HFFc6 (cell line): ENCODE measurements around the gene ZNF845. TPM values are rescaled to one million over a fixed set of nuclear protein-coding genes. Genes with fewer than 3 reads are reported as not detected.
A peak's percentile ranks its signal among the peaks of the same experiment; 100 is the strongest.
"Not testable (repeated sequence)": the region's sequence is repeated elsewhere in the genome, so short reads cannot be mapped to it uniquely, and the experiment has no call there.

ENCODE experiments used
- DNase-seq: peaks from one replicate; pipeline ENCODE4 v3.0.0-alpha.2; 2018
- H3K27ac Mint-ChIP-seq: 2 replicates; pipeline ENCODE4 v1.8.0; 2020; ENCODE audit warnings: mild to moderate bottlenecking, mixed read lengths
- H3K27me3 Mint-ChIP-seq: 2 replicates; pipeline ENCODE4 v1.8.0; 2021; ENCODE audit warnings: mild to moderate bottlenecking, moderate library complexity, mixed read lengths; ENCODE audit not compliant: insufficient read depth
- H3K36me3 Mint-ChIP-seq: 2 replicates; pipeline ENCODE4 v1.8.0; 2021; ENCODE audit warnings: low read depth, mixed read lengths
- H3K4me1 Mint-ChIP-seq: 2 replicates; pipeline ENCODE4 v1.8.0; 2020; ENCODE audit warnings: low read depth, mixed read lengths
- H3K4me3 Mint-ChIP-seq: 2 replicates; pipeline ENCODE4 v1.8.0; 2020; ENCODE audit warnings: mild to moderate bottlenecking, moderate library complexity, mixed read lengths
- H3K9me3 Mint-ChIP-seq: 2 replicates; pipeline ENCODE4 v1.8.0; 2020; ENCODE audit warnings: mild to moderate bottlenecking, mixed read lengths
- CTCF ChIP-seq: fragments of 200-600 bp; sonication (generic); IDR thresholded peaks from 2 replicates; pipeline ENCODE4 v1.5.0; 2021; ENCODE audit warnings: antibody characterized with exemption, mild to moderate bottlenecking
- long read RNA-seq: library from polyadenylated mRNA; unstranded; transcript quantifications from one replicate; pipeline ENCODE4 v2.0.0, GENCODE V29; 2019
- total RNA-seq, 6 experiments: library from RNA; stranded (reverse); fragmentation: NEBNext Ultra II Directional; extraction: Animal tissue kit (Norgen Biotek cat#: 25700); gene quantifications; 2 replicates in 1 of 6; 3 replicates in 5 of 6; pipeline ENCODE4 v1.2.3, GENCODE V29; 2021

Gene ZNF845
- 1 to 10 TPM; 4.0 to 4.5 (median 4.2) TPM for total RNA-seq
- long read RNA-seq, full-length matches to known transcripts: 2 of 3 reads
- long read RNA-seq, partial matches to known transcripts: 1 of 3 reads
- long read RNA-seq, other reads (novel, unspliced or antisense): 0 of 3 reads

GRCh38 chr19:53333463-53334449 lies at the start of gene ZNF845:
Gene ZNF845, plus strand, starts transcription at chr19:53333749. Its CDS starts 7,559 bp downstream, at chr19:53341308.
- no peak for TF ChIP-seq CTCF
- DNase-seq: peak; percentile 93
- H3K9me3 Mint-ChIP-seq: peaks cover 19% of the 10 kb centered on the region
- peak within 1 kb of the TSS; percentile 86 for H3K27ac Mint-ChIP-seq
- H3K4me1 Mint-ChIP-seq: peaks cover 15% of the 10 kb centered on the region
- peaks cover 45% of the 10 kb centered on the region for H3K36me3 Mint-ChIP-seq
- peak within 1 kb of the TSS; percentile 91 for H3K4me3 Mint-ChIP-seq
- peaks cover 4% of the 10 kb centered on the region for H3K27me3 Mint-ChIP-seq

- H3K27me3 Mint-ChIP-seq: no peaks in the 10 kb centered on the region; the same call in 1 of the 2 replicates
- H3K9me3 Mint-ChIP-seq: peaks cover 34% of the 10 kb centered on the region
- no peak overlapping the region for H3K4me3 Mint-ChIP-seq
- TF ChIP-seq CTCF: no peak
- no peak overlapping the region for H3K27ac Mint-ChIP-seq
- H3K4me1 Mint-ChIP-seq: no peaks in the 10 kb centered on the region
- DNase-seq: no peak
- H3K36me3 Mint-ChIP-seq: peaks cover 9% of the 10 kb centered on the region
Measured at GRCh38 chr19:53285087-53285486, 48.5 kb upstream of the ZNF845 start.

GRCh38 chr19:53290758-53291549 lies 42.6 kb upstream of the ZNF845 start:
- no peaks in the 10 kb centered on the region for H3K27me3 Mint-ChIP-seq
- H3K27ac Mint-ChIP-seq: no peak overlapping the region
- DNase-seq: no peak
- H3K9me3 Mint-ChIP-seq: peaks cover 63% of the 10 kb centered on the region
- H3K36me3 Mint-ChIP-seq: peaks cover 19% of the 10 kb centered on the region; the same call in 1 of the 2 replicates
- TF ChIP-seq CTCF: no peak
- H3K4me3 Mint-ChIP-seq: no peak overlapping the region
- no peaks in the 10 kb centered on the region for H3K4me1 Mint-ChIP-seq

GRCh38 chr19:53294786-53295441 lies 38.6 kb upstream of the ZNF845 start:
- Mint-ChIP-seq H3K27ac (peak overlapping the region; percentile 33; the same call in 1 of the 2 replicates), H3K9me3 (peaks cover 69% of the 10 kb centered on the region), H3K27me3 (no peaks in the 10 kb centered on the region), H3K36me3 (peaks cover 18% of the 10 kb centered on the region; the same call in 1 of the 2 replicates), H3K4me1 (no peaks in the 10 kb centered on the region), H3K4me3 (no peak overlapping the region)
- no peak for TF ChIP-seq CTCF
- DNase-seq: no peak

GRCh38 chr19:53301341-53301740 lies 32.2 kb upstream of the ZNF845 start:
- not testable (repeated sequence) for H3K4me1 Mint-ChIP-seq, H3K27ac Mint-ChIP-seq, H3K36me3 Mint-ChIP-seq, H3K4me3 Mint-ChIP-seq, H3K27me3 Mint-ChIP-seq, DNase-seq
- H3K9me3 Mint-ChIP-seq: peaks cover 40% of the 10 kb centered on the region
